Hematopoietic multipotent progenitor cell treated with erythropoietin and hydrocortisone succinate and interleukin-3 and kit ligand, for 8 days (in vitro differentiated cells): ENCODE measurements around the gene SLC45A2.

Experiments
- DNase-seq: peaks from one replicate; pipeline ENCODE4 v3.0.0-alpha.2; 2015

The SLC45A2 gene

DNA sequence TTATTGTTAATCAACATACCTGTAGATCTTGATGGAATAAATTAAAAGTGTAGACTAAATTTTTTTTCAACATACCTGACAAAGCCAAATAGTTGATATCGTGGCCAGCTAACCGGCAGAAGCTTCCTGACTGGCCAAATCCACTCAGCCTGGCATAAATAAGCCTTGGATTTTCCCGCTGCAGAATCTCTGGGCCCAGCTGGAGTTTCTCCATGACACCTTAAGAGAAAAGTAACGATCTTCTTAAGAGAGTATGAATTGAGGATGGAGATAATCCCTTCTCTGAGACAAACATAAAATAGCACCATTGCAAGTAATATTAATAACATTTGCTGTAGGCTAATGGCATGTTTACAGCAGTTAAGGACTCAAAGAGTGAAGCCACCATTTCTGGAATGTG, 21.2 kb upstream of the SLC45A2 start:
- DNase-seq = no peak

DNA sequence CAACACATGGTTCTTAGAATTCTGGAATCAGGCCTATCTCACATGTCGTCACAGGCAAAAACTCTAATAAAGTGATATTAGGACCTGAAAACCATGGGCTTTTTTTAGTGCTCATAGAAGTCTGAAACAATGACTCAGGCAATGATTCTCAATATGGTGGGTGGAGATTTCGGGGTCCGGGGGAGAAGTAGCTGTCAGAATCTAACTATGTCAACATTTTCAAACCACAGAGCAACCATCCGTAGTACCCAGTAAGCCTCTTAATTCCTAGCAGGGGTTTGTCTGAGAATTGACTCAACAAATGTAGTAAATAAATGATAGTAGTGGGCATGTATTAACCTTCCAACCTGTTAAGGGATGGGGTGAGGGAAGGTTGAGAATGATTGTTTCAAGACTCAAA, 20.7 kb upstream of the SLC45A2 start:
- no peak for DNase-seq

DNA sequence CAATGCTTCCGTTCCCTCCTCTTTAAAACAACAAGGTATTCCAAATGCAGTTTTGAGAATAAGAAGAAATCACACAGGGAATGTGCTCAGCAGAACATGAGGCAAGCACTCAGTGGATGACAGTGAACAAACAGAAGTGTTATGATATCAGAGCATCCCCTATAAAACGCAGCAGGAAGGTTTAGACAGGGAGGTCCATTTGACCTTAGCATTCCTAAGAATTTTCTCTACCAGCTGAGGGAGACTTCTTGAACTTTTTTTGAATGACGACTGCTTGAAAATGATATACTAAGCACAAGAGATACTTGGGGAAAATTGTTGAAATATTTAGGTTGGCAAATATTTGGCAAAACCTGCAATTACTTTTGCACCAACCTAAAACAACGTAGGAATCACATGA, 19.4 kb upstream of the SLC45A2 start:
- DNase-seq = no peak

GRCh38 chr5:34002629-34003328, 18.3 kb upstream of the SLC45A2 start:
- DNase-seq = no peak

DNA sequence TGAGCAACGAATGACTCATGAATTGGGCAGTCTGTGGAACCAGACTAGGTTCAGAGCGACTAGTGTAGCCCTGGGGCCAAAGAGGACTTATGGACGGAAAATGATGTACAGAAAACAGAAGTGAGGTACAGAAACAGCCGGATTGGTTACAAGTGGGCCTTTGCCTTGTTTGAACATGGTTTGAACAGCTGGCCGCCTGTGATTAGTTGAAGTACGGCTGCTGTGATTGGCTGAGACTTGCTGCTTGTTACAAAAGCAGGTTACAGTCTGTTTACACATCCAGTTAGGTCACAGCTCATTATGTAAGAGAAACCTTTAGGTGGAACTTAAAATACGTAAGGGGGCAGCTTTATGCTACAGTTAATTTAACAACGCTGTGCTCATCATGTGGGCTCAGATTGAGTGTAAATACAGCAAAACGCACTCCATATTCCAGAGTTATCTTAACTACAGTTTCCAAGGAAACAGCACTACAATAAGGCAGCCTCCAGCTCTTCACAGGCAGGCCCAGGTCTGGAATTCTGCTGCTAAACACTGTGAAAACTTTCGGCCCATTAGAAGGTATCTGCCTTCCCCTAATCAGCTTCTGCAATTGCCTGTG, 16.8 kb upstream of the SLC45A2 start:
- no peak for DNase-seq

- DNase-seq = no peak
Measured at GRCh38 chr5:33999978-34000377, 15.5 kb upstream of the SLC45A2 start.

DNA sequence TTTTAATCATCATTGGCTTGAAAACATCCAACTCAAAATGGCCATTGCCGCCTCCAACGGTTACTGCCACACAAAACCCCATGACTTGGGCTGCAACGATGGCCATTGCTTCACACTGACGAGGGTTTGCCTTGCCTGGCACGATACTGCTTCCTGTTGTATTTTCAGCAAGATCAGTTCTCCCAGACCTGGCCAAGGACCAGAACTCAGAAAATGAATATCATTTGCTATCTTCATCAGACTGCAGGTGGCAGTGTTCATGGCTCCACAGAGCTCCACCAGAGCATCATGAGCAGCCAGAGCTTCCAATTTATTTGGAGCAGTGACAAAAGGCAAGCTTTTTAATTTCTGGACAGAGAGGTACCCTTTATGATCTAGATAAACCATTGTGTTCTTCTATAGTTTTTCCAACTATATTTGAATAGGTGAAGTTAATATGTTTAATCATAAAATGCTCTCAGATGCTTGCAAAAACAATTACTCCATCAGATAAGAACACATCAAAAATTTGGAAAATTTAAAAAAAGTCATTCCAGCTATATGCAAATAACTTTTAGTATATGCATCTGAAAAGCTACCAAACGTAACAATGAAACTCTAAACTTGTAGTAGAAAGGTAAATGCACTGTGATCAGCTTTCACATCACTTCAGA, 13.0 kb upstream of the SLC45A2 start:
- peak; percentile 70 for DNase-seq

DNA sequence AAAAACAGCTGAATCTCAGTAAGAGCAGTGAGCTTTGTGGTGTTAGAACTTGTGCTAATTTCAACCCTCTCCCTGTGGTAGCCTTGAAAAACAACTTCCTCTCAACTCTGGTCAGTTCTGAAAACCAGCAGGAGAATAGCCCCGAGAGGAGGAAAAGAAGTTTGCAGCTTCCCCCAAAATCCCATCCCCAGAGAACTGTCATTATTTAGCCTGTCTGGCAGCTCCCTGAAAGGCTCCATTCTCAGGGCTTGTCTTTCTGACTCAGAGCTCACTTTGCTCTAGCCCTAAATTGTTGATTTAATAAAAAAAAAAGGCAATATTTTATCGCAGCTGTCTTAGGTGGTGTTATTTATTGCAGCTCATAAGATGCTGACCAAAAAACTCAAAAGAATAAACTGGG, 11.4 kb upstream of the SLC45A2 start:
- DNase-seq = no peak

GRCh38 chr5:33994845-33995244, 10.4 kb upstream of the SLC45A2 start:
- DNase-seq = no peak

- DNase-seq = no peak
Measured at GRCh38 chr5:33992864-33993263, 8.4 kb upstream of the SLC45A2 start.

DNA sequence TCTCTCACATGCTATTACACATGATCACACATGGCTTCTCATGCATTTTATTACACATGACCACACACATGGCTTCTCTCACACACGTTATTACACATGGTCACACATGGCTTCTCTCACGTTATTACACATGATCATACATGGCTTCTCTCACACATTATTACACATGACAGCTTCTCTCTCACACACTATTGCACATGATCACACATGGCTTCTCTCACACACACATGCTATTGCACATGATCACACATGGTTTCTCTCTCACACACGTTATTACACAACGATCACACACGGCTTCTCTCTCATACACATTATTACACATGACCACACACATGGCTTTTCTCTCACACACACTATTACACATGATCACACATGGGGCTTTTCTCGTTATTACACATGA, 954 bp upstream of the SLC45A2 start:
- DNase-seq = no peak

DNA sequence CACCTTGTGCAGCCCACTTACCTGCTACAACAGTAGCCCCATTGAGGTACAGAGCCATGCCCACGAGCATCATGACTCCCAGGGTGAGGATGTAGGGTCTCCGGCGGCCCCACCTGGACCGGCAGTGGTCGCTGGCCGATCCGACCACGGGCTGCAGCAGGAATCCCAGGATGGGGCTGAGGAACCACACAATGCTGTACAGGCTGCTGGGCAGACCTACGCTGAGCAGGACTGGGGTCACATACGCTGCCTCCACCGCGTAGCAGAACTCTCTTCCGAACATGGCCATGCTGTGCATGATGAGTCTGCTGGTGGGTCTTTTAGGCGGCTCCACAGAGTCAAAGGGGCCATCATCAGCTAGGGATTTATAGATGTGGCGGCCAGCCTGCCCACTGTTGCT, 315 bp downstream of the SLC45A2 start:
- DNase-seq = no peak

DNA sequence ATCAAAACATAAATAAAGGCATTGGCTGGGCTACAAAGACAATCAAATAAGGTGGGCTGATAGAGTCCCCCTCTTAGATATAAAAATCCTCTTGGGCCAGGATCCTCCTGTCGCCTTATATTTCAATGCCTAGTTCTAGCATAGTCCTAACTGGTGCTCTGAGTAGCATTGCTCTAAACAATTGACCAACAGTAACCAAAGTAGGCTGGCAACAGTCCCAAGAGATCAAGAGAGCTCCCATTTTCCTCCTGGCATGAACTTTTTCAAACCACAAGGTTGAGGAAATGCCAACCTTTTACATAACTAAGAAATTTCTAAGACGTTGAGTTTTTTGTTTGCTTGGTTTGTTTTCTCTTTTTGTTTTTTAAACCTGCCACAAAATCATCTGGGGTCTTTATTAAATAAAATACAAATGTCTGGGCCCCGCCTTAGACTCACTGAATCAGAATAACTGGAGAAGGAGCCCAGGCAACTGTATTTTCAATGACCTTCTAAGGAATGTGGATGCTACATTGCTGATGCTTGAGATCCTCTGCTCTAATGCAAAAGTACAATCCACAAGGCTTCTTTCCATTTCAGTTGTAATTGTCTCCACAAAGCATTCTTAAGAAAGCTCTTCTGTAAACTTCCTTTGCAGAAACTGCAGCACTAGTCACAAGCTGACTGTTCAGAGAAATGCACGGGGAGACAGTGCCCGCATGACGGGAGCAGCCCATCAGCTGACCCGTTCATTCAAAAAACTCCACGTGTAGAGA, 2.9 kb downstream of the SLC45A2 start:
- DNase-seq = no peak

DNA sequence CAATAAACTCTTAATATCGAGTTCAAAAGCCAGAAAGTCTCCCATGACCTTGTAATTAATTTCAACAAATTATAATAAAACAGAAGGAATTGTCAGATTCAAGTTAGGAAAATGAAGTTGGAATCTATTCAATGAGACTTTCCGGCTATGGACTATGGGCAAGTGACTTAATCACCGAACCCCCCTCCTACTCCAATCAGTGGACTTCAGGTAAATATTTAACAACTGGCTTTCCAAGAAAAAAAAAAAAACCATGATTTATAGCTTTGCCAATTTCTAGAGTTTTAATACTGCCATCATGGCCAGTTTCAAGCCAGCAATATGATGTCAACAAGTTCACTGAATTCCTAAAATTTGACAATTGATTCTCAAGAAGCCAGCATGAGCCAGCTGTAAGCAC, 4.5 kb downstream of the SLC45A2 start:
- no peak for DNase-seq

GRCh38 chr5:33978306-33978705, 6.2 kb downstream of the SLC45A2 start:
- no peak for DNase-seq

GRCh38 chr5:33976307-33976706, 8.2 kb downstream of the SLC45A2 start:
- no peak for DNase-seq

DNA sequence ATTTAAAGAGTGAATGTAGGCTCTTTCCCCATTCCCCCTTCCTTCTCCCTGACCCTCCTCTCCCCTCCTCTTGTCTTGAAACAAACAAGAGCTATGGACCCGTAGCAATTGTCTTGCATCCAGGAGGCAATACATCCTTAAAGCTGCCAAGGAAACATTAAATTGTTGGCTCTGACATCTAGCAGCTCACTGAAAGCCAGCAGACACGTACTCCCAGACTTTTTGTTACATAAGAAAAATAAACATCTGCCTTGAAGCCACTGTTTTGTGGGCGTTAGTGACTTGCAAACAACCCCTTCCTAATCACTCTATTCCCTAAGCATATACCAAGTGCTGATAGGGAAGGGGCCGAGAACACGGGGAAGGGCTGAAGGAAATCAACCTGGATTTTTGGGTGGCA, 8.6 kb downstream of the SLC45A2 start:
- DNase-seq = no peak

DNA sequence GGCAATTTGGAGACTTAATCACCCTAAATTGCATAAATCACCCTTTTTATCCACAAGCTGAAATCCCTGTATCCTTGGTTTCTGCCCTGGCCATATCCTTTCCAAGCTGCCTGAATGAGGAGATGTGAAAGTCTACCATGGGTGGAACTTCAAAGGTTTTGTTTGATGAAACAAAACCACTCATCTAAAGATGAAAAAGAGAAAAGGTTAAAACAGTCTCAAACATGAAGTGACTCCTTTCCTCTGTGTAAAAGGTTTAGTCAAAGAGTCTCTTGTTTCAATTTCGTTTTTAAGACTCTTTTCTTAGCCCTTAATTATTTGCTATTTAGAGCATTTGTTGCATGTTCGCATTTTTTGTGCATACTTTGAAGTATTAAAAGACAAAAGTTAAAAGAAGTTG, 11.2 kb downstream of the SLC45A2 start:
- DNase-seq = no peak

DNA sequence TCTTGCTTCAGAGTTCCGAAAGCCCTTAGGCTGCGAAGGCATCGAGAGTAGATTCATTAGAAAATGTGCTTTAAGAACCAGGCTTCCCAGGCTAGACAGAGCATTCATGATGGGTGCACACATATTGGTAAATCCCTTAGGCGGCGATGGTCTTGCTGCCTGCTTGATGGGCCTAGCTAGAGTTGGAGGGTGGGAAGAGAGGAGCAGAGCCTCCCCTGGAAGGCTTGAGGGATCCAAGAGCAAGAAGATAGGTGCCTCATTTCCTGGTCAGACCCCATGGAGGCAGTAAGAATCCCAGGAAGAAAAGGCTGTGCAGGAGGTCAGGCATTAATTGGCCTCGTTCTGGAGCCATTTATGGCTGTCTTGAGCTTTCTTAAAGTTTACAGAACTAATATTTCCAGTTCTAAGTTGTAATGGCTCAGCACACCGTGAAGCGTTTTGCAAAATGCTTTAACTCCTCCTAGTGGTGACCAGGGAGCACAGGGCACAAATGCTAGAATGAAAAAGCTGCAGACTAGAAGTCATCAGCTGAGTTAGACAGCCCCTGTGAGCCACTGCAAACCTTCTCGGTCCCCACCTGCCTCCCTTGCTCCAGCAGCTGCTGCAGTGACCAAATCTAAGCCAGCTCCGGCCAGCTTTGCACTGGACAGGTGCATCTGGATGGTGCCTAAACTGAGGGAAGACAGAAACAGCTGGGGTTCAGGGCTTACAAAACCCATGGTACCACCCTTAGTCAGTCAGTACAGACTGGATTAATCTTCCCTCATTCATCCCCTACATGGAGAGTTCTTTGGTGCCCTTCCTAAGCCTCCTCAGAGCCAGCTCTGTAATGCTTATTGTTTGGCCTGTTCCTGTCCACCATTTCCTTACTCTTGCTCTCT, 14.7 kb downstream of the SLC45A2 start:
- DNase-seq = peak; percentile 30

DNA sequence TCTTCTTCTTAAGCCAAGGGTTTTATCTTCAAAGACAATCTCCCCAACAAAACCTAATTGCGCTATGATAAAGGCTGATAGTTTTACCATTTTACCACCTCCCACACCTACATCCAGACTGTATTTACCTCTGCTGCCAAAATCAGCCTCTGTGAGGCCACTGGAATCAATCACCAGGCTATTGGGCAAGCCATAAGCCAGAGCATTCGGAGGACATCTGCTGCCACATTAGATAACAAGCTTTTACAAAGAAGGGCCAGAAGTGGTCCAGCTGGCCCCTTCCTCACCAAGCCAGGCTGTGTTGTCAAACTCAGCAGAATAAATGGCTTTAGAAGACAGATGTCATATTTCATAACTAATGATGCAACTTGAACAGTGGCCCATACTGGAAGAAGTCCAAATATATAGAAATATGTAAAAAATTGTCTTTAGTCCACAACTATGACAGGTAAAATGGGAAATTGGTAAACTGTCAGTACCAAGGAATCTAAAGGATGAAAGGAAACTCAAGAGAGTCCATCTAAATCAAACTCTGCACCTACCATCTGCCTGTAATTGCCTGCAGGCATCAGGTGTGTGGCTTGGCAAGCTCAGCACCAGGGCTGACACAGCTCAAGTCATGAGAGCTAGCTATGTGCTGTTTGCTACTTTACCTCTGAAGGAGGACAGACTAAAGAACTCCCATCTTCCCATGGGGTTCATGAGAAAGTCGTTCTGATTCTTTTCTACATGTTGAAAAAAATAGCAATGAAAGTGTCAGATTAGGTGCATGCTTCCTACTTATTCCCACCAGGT, 16.1 kb downstream of the SLC45A2 start:
- DNase-seq = no peak

DNA sequence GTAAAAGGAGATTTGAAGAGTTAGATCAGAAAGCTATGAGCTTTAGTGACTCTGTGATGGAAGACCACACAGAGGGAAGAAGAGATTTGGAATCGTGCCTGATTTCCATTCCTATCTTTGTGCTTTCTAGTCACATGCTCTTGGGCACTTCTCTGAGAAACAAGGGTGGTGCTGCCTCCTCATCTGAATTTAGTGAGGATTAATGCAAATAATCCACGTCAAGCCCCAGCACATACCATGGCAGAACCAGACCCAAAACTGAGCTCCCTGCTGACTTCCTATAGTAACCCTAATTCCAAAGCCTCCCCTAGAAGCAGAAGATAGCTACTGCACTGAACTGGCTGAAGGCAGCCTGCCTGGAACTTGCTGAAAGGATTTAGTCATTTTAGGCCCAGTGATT, 17.7 kb downstream of the SLC45A2 start:
- DNase-seq = no peak

DNA sequence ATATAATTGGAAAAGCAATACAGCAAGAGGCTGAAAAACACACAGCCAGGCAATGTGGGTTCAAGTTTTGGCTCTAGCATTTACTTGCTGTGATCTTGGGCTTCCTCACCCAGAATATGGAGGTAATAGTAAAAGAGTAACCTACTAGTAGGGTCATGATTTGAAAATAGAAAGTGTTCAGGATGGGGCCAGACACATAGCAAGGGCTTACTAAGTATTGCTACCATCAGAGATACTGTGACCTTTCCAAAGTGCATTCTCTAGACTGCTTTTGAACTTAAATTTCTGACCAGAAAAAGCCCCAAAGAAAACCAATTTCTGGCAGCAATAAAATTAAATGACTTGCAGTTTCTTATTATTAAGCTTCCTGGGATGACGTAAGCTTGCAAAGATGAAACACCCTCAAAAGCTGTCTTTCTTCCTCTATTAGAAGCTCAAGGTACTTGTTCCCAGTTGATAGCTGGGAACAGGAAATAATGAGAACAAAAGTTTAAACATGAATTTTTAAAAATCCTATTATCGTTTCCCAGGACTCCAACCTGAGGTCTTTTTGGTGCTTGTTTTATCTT, 20.3 kb downstream of the SLC45A2 start:
- no peak for DNase-seq
